Lung microvascular endothelial cell (primary cell): Measurements from ENCODE around the gene CSNK1A1L. TPM values are rescaled to one million over a fixed set of nuclear protein-coding genes. Genes with fewer than 3 reads are reported as not detected.

Experiments
- DNase-seq, 2 donors: peaks; one replicate each; pipeline versions ENCODE4 v3.0.0 to v3.0.0-alpha.2; 2010; ENCODE audit warnings: low read depth in 2 of 2
- total RNA-seq: library from RNA; depleted of rRNA; stranded (reverse); fragments of >200 nt; gene quantifications from 2 replicates; pipeline ENCODE4 v1.2.1, GENCODE V29; 2014

CSNK1A1L gene
- not detected in 2 replicates for total RNA-seq

DNA sequence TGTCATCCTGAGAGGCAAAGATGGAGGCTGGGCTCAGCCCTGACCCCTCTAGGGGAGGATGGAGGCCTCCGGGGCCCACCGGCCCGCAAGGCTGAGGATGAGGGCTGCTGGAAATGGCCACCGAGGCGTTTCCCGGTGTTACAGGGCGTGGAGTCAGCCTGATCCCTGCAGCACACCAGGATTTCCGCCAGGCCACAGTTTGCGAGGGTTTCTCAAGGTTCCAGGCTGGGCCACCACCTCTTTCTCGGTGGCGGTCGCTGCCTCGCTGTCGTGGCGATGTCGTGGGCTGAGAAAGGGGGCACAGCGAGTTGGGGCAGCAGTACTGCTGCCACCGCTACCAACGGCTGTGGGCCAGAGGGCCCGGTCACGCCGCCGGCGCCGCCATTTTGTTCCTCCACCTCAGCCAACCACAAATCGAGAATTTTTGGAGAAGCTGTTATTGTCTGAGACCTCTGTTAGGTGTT is at the start of gene CSNK1A1L:
TSS of gene CSNK1A1L (minus strand) at position 414 of the 464 bp plus-strand sequence. CDS start at position 6, 408 bp downstream.
- DNase-seq, result no peak

DNA sequence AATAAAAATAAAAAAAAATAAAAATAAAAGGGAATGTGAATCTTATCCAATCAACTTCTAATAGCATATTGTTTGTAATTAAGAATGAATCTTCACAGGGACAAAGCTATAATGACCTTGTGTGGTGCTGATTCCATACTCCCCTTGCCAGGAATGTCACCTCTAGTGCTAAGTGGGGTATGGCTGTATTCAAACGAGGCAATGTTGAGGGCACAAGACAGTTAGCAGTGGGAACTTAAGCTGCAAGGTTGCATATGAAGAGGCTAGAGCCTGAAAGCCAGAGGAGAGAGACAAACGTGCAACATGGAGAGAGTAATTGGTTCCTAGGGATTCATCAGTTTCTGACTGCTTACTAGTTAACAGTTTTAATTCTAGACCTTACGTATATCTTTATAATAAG is 43.9 kb upstream of the CSNK1A1L start:
- DNase-seq, result no peak

DNA sequence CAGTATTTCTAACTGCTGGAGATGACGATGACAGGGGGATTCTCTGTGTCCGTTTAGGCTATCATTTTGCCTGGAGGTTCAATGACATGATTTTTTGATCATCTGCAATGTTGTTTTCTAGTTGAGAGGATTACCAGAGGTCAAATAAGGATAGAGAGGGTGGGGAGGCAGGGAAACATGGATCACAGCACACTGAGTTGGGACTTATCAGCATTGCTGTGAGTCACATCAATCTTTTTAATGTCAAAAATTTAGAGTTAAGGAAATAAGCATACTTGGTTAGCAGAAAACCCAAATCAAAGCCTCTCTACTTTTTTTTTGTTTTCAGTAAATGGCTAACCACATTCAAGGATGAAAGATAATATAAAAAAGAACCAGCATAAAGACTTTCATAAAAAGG is 43.0 kb upstream of the CSNK1A1L start:
- no peak for DNase-seq

DNA sequence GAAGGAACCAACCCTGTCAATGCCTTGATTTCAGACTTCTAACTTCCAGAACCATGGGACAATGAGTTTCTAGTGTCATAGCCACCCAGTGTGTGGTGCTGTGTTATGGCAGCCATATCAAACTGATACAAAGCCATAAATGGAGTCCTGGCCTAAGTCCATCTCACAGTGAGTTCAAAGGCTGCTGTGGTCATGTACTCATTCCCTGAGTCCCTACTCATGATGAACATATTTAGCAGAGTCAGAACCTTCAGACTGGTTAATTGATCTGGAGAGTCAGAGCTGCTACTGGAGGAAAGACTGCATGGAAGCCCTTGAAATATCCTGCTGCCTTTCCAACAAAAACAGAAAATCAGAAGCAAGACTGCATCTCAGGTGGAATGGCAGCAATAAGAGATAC is 39.2 kb upstream of the CSNK1A1L start:
- no peak for DNase-seq

DNA sequence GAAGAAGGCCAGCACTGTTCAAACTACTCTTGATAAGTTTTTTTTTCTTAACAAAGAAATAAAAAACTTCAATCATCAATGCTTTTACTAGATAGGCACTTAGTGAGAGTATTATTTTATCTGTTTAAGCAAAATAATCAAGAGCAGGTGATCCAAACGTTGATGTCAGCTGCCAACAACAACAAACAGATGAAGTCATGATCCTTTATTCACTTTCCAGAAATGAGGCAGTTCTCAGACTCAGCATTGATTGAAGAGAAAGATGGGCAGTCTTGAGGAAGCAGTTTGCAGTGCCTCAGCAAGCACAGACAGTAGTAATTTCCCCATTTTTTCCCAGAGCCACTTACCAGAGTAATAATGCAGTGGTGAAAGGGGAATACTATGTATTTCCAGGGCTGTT is 38.4 kb upstream of the CSNK1A1L start:
- peak; percentile 39 to 48 for DNase-seq

DNA sequence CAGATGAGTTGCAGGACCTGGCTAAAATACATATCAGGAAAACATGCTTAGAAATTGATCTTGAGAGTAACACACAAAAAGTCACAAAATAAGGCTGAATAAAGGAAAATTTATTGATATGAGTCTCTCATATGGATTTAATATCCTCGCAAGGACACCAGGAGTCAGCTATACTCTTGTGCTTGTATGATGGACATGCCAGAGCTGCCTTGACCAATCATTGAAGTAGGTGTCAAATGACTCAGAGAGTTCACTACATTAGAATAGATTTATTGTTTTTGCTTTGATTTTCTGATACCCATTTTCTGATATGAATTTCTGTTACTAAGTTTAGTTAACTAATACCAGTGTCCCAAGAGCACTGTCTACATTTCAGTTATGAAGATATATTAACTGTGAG is 37.4 kb upstream of the CSNK1A1L start:
- no peak for DNase-seq

DNA sequence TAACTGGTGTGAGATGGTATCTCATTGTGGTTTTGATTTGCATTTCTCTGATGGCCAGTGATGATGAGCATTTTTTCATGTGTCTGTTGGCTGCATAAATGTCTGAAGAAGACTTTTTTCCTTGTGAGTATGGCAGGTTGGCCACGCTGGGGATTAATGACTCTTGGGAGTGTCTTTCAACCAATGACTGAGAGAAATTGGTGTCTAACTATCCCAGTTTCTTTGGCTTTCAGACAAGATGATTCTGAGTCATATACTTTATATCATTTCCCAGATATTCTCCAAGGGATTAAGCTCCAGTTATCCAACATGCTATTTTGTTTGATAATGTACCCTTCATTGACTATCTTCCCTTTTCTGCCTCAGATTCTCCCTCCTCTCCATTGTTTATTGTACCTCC is 35.5 kb upstream of the CSNK1A1L start:
- no peak for DNase-seq

DNA sequence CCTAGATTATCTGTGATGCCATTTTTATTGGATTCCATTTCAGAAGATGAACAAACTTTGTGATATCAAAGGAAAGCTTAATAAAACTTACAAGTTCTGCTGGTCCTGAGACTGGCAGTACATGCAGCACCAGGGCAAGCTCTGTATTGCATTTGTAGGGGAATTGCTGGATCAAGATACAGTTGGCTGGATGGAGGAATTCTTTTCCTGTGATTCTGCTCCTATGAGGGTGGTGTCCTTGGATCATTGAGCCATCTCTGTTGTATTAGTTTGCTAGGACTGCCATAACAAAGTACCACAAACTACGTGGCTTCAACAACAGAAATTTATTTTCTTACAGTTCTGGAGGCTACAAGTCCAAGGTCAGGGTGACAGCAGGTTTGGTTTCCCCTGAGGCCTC is 33.9 kb upstream of the CSNK1A1L start:
- DNase-seq, result no peak

DNA sequence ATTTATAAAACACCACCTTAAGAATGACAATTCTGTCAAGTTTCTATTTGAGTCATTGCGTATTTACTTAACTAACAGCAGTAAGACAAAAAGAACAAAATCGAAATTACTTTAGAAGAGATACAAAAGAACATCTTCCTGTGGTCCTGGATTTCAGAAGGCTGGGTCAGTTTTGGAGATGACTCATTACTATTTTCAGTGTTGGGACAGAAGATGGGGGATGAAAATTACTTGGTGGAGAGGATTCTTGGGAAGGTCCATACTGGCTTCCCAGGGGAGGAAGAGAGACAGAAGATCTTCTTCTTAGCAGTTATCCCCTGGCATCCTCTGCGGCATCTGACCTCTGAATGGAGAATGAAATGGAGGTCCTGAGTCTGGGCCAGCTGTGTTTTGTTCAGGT is 33.5 kb upstream of the CSNK1A1L start:
- DNase-seq, result no peak

DNA sequence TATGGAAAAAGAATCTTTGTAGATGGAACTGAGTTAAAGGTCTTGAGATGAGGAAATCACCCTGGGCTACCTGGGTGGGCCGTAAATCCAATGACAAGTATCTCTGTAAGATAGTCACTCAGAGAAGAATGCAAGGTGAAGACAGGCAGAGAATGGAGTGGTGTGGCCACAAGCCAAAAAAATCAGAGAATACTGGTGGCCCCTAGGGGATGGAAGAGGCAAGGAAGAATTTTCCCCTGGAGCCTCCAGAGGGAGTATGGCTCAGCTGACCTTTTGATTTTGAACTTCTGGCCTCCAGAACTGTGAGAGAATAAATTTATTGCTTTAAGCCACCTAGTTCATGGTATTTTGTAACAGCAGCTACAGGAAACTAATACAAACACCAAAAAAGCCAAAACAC is 32.7 kb upstream of the CSNK1A1L start:
- DNase-seq, result no peak

DNA sequence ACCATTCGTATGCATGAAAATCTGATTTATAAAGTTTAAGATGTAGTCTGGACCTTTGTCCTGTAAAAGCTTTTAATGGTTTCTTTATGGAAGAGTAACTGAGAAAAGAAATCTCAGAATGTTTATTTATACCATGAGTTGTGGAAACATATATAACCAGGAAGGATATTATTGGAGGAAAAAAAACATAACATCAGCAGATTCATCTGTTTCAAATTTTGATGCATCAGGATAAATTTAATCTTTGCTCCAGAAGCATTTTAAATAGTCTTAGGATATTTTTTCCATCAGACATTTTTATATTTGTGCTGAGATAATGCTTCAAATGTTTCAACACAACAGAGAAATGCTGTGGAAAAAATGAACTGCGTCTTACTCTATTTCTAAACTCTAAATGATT is 31.2 kb upstream of the CSNK1A1L start:
- DNase-seq, result no peak

DNA sequence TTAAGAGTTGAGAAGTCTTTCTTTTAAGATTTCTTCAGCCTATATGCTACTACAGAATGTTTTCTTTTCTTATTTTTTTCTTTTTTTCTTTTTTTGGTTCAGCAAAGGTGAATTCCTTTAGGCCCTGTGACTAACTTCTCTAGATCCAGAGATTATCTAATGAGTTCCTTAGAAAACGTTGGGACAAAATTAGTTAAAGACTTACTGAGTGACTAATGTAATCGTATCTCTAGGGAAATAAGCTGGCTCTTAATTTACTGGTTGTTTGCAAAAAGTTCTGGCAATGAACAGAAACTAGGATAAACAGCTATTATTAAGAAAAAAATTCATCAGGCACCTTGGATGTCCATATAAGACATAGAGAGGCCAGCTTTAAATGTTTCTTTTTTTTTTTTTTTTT is 30.7 kb upstream of the CSNK1A1L start:
- DNase-seq, result no peak

DNA sequence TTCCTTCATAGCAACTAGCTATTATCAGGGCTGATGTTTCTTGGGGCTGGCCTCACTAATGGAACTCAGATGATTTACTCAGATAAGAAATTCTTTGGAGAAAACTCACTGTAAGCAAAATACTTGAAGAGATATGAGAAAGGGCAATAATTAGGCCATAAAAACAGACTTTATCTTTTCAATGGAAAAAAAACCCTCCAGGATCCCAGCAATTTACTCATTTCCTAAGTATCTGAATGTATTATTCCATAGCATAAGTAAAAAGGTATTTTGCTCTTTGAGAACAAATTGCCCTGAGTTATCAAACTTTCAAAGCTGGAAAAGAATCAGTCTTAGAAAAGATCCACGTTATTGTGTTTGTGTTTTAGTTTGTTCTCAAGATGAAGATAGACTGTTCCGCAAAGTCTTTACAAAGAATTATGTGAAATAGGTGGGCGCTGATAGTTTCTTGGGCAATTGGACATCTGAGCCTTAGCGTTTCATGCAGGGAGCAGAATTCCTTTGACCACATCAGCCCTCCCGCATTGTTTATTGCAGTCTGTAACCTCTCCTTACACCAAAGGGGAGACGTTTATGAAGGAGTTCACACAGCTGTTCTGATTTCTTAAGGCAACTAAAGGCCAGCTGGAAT is 29.1 kb upstream of the CSNK1A1L start:
- DNase-seq, result peak in 1 of 2 donors; percentile 26

DNA sequence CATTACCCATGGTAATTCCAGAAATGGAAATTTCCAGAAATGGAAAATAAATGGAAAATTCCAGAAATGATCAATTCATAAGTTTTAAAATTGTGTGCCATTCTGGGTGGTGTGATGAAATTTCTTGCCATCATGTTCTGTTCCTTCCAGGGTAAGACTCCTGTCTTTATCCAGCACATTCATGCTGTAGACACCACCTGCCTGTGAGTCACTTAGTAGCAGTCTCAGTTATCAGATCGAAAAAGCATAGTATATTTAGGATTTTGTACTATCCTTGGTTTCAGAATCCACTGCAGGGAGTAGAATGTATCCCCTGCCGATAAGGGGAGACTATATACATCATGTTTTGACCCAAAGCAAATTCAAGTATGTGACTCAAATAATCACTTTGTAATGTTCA is 26.7 kb upstream of the CSNK1A1L start:
- no peak for DNase-seq

DNA sequence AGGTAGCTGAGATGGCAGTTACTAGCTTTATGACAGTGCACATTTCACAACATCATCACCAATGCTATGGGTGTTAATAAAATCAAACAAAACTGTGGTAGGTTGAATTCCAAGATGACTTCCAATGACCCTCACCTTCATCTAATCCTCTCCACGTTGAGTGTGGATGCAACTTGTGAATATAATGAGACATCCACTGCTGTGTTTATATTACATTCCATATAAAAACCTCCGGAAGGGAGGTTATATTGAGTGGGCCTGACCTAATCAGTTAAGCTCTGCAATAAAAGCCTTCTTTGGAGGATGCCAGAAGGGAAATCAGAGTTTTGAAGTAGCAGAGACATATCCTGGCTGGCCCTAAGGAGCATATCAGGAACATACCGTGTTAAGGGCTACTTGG is 25.6 kb upstream of the CSNK1A1L start:
- no peak for DNase-seq

DNA sequence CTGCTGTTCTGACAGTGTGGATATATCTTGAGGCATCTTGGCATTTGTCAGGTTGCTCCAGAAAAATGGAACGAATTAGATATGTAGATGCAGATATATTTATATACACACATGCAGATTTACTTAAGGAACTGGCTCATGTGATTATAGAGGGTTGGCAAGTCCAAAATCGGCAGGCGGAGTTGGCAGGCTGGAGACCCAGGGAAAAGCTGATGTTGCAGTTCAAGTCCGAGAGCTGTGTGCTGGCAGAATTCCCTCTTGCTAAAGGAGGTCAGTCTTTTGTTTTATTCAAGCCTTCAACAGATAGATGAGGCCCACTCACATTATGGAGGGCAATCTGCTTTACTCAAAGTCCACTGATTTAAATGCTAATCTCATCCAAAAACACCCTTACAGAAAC is 24.4 kb upstream of the CSNK1A1L start:
- DNase-seq, result no peak

DNA sequence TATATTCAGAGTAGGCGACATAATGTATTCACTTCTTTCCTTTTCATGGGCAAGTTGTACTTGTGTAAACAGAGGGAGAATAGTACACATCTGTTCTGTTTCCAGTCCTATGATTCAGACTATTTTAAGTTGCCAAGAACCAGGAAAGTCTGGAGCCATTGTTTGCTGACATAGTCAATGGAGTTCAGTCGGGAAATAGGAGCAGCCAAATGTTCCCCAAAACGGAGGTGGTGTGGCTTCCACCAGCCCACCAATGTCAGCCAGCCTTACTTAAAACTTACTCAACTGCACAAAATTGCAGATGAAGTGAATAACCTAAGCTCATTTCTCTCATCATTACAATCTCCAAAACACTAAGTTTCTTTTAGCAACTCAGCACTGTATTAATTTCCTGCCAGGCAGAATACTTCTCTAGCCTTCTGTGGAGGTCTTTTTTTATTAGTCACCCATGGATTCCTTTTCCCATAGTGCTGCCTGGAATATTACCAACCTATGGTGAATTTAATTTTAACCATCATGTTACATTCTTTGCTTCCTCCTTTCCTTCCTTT is 22.3 kb upstream of the CSNK1A1L start:
- peak; percentile 92 to 96 for DNase-seq

DNA sequence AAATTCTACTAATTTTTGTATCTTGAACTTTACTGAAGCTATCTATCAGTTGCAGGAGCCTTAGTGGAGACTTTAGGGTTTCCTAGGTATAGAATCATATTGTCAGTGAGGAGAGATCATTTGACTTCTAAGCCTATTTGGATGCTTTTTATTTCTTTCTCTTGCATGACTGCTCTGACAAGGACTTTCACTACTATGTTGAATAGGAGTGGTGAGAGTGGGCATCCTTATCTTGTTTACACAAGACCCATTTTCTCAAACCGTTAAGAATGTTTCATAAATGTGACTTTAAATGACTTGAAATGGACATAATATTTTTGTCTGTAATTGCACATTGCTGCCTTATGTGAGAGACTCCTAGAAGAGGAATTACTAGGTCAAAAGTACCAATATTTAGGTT is 17.9 kb upstream of the CSNK1A1L start:
- DNase-seq, result no peak

DNA sequence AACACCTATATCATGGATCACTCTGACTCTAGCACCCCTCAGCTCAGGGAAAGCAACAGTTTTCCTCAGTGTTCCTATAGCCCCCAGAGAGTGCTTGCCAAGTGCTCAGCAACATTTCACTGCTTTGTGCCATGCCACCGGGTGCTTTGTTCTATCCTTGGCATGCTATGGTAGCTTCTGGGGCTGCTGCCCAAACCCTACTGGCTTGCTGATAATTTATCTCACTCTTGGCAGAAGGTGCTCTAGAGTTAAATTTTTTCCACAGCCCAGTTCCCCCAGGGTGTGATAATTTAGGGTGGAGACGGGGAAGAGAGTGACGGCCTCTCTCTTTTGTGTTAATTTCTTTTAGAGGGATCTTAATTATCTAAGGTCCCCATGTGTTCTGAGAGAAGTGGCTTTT is 12.6 kb upstream of the CSNK1A1L start:
- DNase-seq, result no peak

DNA sequence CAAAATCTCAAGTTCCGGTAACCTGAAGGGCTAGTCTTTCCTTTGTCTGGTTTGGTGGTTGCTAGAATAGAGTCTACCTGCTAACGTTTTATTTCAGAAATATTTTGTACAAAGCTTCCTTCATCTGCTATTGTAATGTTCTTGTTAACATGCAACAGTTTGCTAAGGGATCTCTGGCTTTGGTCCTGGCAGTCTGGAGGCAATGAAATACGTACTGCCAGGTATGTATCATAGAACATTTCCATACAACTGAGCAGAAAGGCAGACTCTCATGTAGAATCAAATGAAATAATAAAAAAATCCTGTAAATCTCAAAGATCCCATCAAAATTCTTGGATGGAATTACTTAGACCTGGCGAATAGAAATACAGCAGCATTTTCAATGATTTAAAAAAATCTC is 8.8 kb upstream of the CSNK1A1L start:
- DNase-seq, result no peak

DNA sequence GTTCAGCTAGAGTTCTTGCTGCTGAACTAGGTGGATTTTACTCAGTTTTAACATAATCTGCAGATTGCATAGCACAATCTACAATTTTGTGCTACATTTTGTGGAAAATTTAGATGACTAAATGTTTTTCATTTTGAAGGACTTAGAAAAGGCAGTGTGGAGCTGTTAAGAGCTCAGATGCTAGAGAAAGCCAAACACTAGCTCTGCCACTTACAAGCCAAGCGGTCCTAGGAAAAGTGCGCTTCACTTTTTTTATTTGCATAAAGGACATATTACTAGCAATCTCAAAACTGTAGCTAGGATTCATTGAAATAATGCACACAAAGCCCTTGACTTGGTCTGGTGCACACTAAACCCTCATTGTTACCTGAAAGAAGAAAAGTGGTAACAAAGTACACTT is 8.1 kb upstream of the CSNK1A1L start:
- no peak for DNase-seq

DNA sequence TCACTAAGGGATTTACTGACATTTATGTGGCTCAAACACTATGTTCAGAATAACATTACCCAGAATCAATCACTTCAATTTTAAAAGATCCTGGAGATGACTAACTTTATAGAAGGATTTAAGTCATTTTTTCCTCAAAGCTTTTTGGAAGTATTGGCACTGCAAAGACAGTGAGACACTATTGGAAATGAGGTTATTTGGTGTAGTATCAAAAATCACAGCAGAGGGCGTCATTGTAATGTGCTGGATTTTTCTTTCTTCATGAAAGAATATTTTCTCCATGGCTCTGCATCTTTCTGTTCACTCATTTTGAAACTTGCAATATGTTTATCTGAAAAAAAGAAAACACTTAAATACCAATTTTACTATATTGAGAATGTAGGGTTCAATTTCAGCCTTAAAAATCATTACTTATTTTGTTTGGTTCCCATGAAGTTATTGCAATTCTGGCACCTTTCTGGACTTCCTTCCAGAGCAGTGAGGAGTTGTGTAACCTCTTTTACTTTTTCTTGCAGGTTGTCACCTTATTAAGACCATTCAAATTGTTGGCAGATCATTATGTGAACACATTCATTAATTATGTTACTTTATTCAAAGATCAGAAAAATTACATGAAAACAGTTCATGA is 3.7 kb upstream of the CSNK1A1L start:
- peak; percentile 38 to 77 for DNase-seq

DNA sequence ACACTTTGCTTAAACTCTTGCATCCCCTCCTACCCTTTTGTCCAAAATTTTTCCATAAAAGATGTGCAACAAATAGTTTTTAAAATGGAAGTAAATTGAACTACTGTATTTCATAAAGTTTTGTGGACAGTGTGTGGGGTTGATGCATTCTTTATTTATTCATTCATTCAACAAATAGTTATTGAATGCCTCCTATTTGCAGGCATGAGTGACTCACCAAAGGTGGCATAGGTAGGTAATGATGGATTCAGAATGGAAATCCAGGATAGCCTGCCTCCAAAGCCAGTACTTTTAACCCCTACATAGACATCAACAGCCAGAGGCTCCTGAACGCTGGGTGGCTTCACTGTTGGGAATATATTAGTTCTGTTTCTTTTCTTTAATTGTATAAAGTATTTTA is 2.4 kb upstream of the CSNK1A1L start:
- DNase-seq, result no peak
